Skeletal muscle tissue (tissue), 4 donors: ENCODE data around the gene EIF3F. TPM values are rescaled to one million over a fixed set of nuclear protein-coding genes. Genes with fewer than 3 reads are reported as not detected.

ENCODE experiments used
- H3K27ac ChIP-seq: one replicate; pipeline ENCODE4 v1.7.0; 2013; ENCODE audit warnings: mild to moderate bottlenecking, low read depth, low read length, inconsistent platforms
- H3K27me3 ChIP-seq, 3 donors: one replicate each; pipeline ENCODE4 v1.7.0; 2013; ENCODE audit warnings: low read length in 3 of 3; ENCODE audit not compliant: control insufficient read depth in 3 of 3, insufficient read depth in 3 of 3
- H3K36me3 ChIP-seq, 3 donors: one replicate each; pipeline ENCODE4 v1.7.0; 2013; ENCODE audit warnings: low read length in 3 of 3; ENCODE audit not compliant: control insufficient read depth in 3 of 3, insufficient read depth in 3 of 3
- H3K4me1 ChIP-seq, 3 donors: one replicate each; pipeline ENCODE4 v1.7.0; 2013; ENCODE audit warnings: low read length in 3 of 3, mild to moderate bottlenecking in 3 of 3; ENCODE audit not compliant: control insufficient read depth in 3 of 3, insufficient read depth in 3 of 3
- H3K4me3 ChIP-seq, 3 donors: one replicate each; pipeline ENCODE4 v1.7.0; 2013; ENCODE audit warnings: low read length in 3 of 3
- H3K9ac ChIP-seq, 3 donors: one replicate each; pipeline ENCODE4 v1.7.0; 2013; ENCODE audit warnings: low read length in 3 of 3, mild to moderate bottlenecking in 3 of 3, moderate library complexity in 2 of 3, low read depth in 1 of 3
- H3K9me3 ChIP-seq, 3 donors: one replicate each; pipeline ENCODE4 v1.7.0; 2013; ENCODE audit warnings: low read length in 3 of 3; ENCODE audit not compliant: control insufficient read depth in 3 of 3
- total RNA-seq: library from RNA; depleted of rRNA; stranded (reverse); fragments of >200 nt; gene quantifications from one replicate; pipeline ENCODE4 v1.2.3, GENCODE V29; 2014
- donor health status: Osteomylitis.

Gene EIF3F
- total RNA-seq, 1 donor from 2014 or later, result 283 TPM

GRCh38 chr11:8030526-8031247, 43.5 kb downstream of the EIF3F start:
- no peaks in the 10 kb centered on the region for H3K9me3 ChIP-seq
- no peak overlapping the region for H3K27ac ChIP-seq
- no peaks in the 10 kb centered on the region for H3K36me3 ChIP-seq
- no peak overlapping the region for H3K9ac ChIP-seq
- no peak overlapping the region for H3K4me3 ChIP-seq
- peaks cover 4 to 32% (median 10%) of the 10 kb centered on the region in 3 donors for H3K27me3 ChIP-seq
- H3K4me1 ChIP-seq, result peaks cover 7 to 24% (median 14%) of the 10 kb centered on the region in 3 donors

- Histone ChIP-seq H3K4me1 (peaks cover 7 to 25% (median 15%) of the 10 kb centered on the region in 3 donors), H3K9ac (no peak overlapping the region), H3K4me3 (no peak overlapping the region), H3K27ac (no peak overlapping the region), H3K27me3 (peaks cover 4 to 32% (median 10%) of the 10 kb centered on the region in 3 donors), H3K36me3 (no peaks in the 10 kb centered on the region), H3K9me3 (no peaks in the 10 kb centered on the region)
These were observed 44.3 kb downstream of the EIF3F start for GRCh38 chr11:8031248-8032115.

- Histone ChIP-seq H3K9ac (no peak overlapping the region), H3K4me3 (no peak overlapping the region), H3K27ac (no peak overlapping the region), H3K4me1 (peaks cover 7 to 25% (median 15%) of the 10 kb centered on the region in 3 donors), H3K9me3 (no peaks in the 10 kb centered on the region), H3K36me3 (no peaks in the 10 kb centered on the region), H3K27me3 (peaks cover 4 to 32% (median 10%) of the 10 kb centered on the region in 3 donors)
These were observed 45.0 kb downstream of the EIF3F start for GRCh38 chr11:8032122-8032521.

GRCh38 chr11:8032576-8033304, 45.6 kb downstream of the EIF3F start:
- Histone ChIP-seq H3K9me3 (no peaks in the 10 kb centered on the region), H3K4me3 (peak overlapping the region in 1 of 3 donors; percentile 29), H3K27me3 (peaks cover 4 to 32% (median 10%) of the 10 kb centered on the region in 3 donors), H3K36me3 (no peaks in the 10 kb centered on the region), H3K9ac (peak overlapping the region in 2 of 3 donors; percentile 34 to 60), H3K27ac (no peak overlapping the region), H3K4me1 (peaks cover 7 to 25% (median 15%) of the 10 kb centered on the region in 3 donors)

- no peaks in the 10 kb centered on the region for H3K9me3 ChIP-seq
- peaks cover 7 to 25% (median 15%) of the 10 kb centered on the region in 3 donors for H3K4me1 ChIP-seq
- no peak overlapping the region for H3K27ac ChIP-seq
- no peak overlapping the region for H3K4me3 ChIP-seq
- no peaks in the 10 kb centered on the region for H3K36me3 ChIP-seq
- H3K9ac ChIP-seq, result peak overlapping the region in 1 of 3 donors; percentile 60
- H3K27me3 ChIP-seq, result peaks cover 4 to 32% (median 10%) of the 10 kb centered on the region in 3 donors
These were observed 46.4 kb downstream of the EIF3F start for GRCh38 chr11:8033305-8034105.

- H3K36me3 ChIP-seq, result no peaks in the 10 kb centered on the region
- no peak overlapping the region for H3K4me3 ChIP-seq
- H3K27ac ChIP-seq, result no peak overlapping the region
- H3K4me1 ChIP-seq, result peaks cover 7 to 25% (median 15%) of the 10 kb centered on the region in 3 donors
- no peak overlapping the region for H3K9ac ChIP-seq
- no peaks in the 10 kb centered on the region for H3K9me3 ChIP-seq
- H3K27me3 ChIP-seq, result peaks cover 4 to 32% (median 10%) of the 10 kb centered on the region in 3 donors
These were observed 47.0 kb downstream of the EIF3F start for GRCh38 chr11:8034106-8034585.

GRCh38 chr11:8034604-8035190, 47.6 kb downstream of the EIF3F start:
- H3K36me3 ChIP-seq, result no peaks in the 10 kb centered on the region
- peaks cover 7 to 25% (median 15%) of the 10 kb centered on the region in 3 donors for H3K4me1 ChIP-seq
- H3K27ac ChIP-seq, result no peak overlapping the region
- no peak overlapping the region for H3K9ac ChIP-seq
- H3K9me3 ChIP-seq, result no peaks in the 10 kb centered on the region
- H3K27me3 ChIP-seq, result peaks cover 4 to 30% (median 10%) of the 10 kb centered on the region in 3 donors
- H3K4me3 ChIP-seq, result no peak overlapping the region

GRCh38 chr11:8035200-8035855, 48.2 kb downstream of the EIF3F start:
- Histone ChIP-seq H3K9ac (no peak overlapping the region), H3K9me3 (no peaks in the 10 kb centered on the region), H3K4me3 (no peak overlapping the region), H3K27me3 (peaks cover 4 to 25% (median 10%) of the 10 kb centered on the region in 3 donors), H3K4me1 (peaks cover 7 to 25% (median 15%) of the 10 kb centered on the region in 3 donors), H3K27ac (no peak overlapping the region), H3K36me3 (no peaks in the 10 kb centered on the region)
